ENCODE results near the gene IL1A. TPM values are rescaled to one million over a fixed set of nuclear protein-coding genes. Genes with fewer than 3 reads are reported as not detected.

IL1A gene
- total RNA-seq, 1 experiment from 2014 or later: 0.10 TPM

DNA sequence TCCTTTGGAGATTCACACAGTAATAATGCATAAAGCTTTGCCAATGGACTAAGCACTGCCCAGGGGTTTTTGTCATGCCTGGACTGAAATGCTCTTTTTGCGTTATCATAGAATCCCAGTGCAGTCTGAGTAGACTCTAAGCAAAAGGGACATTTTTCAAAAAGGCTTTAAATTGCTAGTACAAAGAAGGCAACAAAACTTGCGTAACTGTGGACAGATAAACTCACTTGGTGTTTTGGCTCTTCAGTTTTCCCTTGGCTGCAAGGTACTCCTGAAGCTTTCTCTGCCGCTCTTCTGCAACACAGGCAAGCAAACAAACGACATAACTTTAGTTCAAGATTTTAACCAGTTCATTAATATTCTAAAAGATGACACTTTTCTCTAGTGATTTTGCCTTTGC, 22.0 kb downstream of the IL1A start:
- Histone ChIP-seq H3K4me3 (replicated peaks in 1 of 2; ENCODE audit: low read depth in 1 of 2, low read length in 2 of 2) (no peak overlapping the region), H3K4me2 (ENCODE audit: low read length) (no peak overlapping the region), H3K9me2 (ENCODE audit: insufficient read depth) (no peaks in the 10 kb centered on the region), H3K9ac (ENCODE audit: low read length) (no peak overlapping the region), H3K9me3 (ENCODE audit: control insufficient read depth in 1 of 2, insufficient read depth in 1 of 2, low read depth in 1 of 2, low read length in 2 of 2) (no peaks in the 10 kb centered on the region), H3K79me2 (ENCODE audit: insufficient read depth, low read length) (peaks cover 45% of the 10 kb centered on the region), H3K27me3 (ENCODE audit: insufficient read depth, low read length) (no peaks in the 10 kb centered on the region), H3K4me1 (ENCODE audit: control insufficient read depth in 1 of 2, insufficient read depth in 2 of 2, low read length in 2 of 2) (peaks cover 2 to 16% of the 10 kb centered on the region in 2 experiments; a peak in 2 of 4 replicates), H3K36me3 (ENCODE audit: control insufficient read depth in 1 of 2, insufficient read depth in 2 of 2, low read length in 2 of 2) (peaks cover 17 to 30% of the 10 kb centered on the region in 2 experiments), H3K27ac (ENCODE audit: low read depth, low read length) (no peak overlapping the region), H2AFZ (ENCODE audit: low read depth, low read length, poor library complexity, severe bottlenecking) (no peak overlapping the region), H4K20me1 (ENCODE audit: insufficient read depth) (no peaks in the 10 kb centered on the region; the same call in 1 of the 2 replicates)
- intact Hi-C loops (cut with micrococcal nuclease): no loop called here
- DNase-seq (ENCODE audit: low read depth, low spot score) (no peak), ATAC-seq (no peak)
- BruUV-seq (replicated peaks): no TSS peak
- RAD21 ChIA-PET (ENCODE audit: low non-redundant PET in 1 of 2, low total read pairs in 2 of 2, uncharacterized antibody in 2 of 2, unreplicated experiment in 2 of 2): interaction anchor here in 1 of 2 experiments (0.6 kb wide), 1 partner anchor 42 kb away, joined by 4 read pairs; no protein-coding TSS in a partner anchor
- CTCF ChIA-PET: interaction anchor here (1.2 to 2.0 kb wide), 2 partner anchors 123 to 180 kb away, joined by 3 to 5 read pairs; no protein-coding TSS in a partner anchor
- TF ChIP-seq EZH2 (IDR thresholded peaks at IDR 0.05): no peak
- TF ChIP-seq, protein P1, sequence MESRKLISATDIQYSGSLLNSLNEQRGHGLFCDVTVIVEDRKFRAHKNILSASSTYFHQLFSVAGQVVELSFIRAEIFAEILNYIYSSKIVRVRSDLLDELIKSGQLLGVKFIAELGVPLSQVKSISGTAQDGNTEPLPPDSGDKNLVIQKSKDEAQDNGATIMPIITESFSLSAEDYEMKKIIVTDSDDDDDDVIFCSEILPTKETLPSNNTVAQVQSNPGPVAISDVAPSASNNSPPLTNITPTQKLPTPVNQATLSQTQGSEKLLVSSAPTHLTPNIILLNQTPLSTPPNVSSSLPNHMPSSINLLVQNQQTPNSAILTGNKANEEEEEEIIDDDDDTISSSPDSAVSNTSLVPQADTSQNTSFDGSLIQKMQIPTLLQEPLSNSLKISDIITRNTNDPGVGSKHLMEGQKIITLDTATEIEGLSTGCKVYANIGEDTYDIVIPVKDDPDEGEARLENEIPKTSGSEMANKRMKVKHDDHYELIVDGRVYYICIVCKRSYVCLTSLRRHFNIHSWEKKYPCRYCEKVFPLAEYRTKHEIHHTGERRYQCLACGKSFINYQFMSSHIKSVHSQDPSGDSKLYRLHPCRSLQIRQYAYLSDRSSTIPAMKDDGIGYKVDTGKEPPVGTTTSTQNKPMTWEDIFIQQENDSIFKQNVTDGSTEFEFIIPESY (IDR thresholded peaks at IDR 0.05; ENCODE audit: extremely low read depth, insufficient replicate concordance, low read length): no peak
- POLR2A ChIA-PET: no interaction called here

GRCh38 chr2:112760149-112760548, 24.1 kb downstream of the IL1A start:
- Histone ChIP-seq H3K9me3 (ENCODE audit: control insufficient read depth in 1 of 2, insufficient read depth in 1 of 2, low read depth in 1 of 2, low read length in 2 of 2) (no peaks in the 10 kb centered on the region), H3K4me1 (ENCODE audit: control insufficient read depth in 1 of 2, insufficient read depth in 2 of 2, low read length in 2 of 2) (peaks cover 2 to 11% of the 10 kb centered on the region in 2 experiments; a peak in 2 of 4 replicates), H3K79me2 (ENCODE audit: insufficient read depth, low read length) (peaks cover 45% of the 10 kb centered on the region), H3K27ac (ENCODE audit: low read depth, low read length) (no peak overlapping the region), H3K9ac (ENCODE audit: low read length) (no peak overlapping the region), H3K27me3 (ENCODE audit: insufficient read depth, low read length) (no peaks in the 10 kb centered on the region), H3K4me2 (ENCODE audit: low read length) (no peak overlapping the region), H2AFZ (ENCODE audit: low read depth, low read length, poor library complexity, severe bottlenecking) (no peak overlapping the region), H4K20me1 (ENCODE audit: insufficient read depth) (no peaks in the 10 kb centered on the region; the same call in 1 of the 2 replicates), H3K36me3 (ENCODE audit: control insufficient read depth in 1 of 2, insufficient read depth in 2 of 2, low read length in 2 of 2) (peaks cover 25 to 47% of the 10 kb centered on the region in 2 experiments), H3K4me3 (replicated peaks in 1 of 2; ENCODE audit: low read depth in 1 of 2, low read length in 2 of 2) (no peak overlapping the region), H3K9me2 (ENCODE audit: insufficient read depth) (no peaks in the 10 kb centered on the region)
- CTCF ChIA-PET: interaction anchor here (0.9 to 1.0 kb wide), 2 partner anchors 10 to 181 kb away, joined by 3 to 4 read pairs; no protein-coding TSS in a partner anchor
- DNase-seq (ENCODE audit: low read depth, low spot score) (no peak), ATAC-seq (no peak)
- POLR2A ChIA-PET: no interaction called here
- RAD21 ChIA-PET (ENCODE audit: low non-redundant PET in 1 of 2, low total read pairs in 2 of 2, uncharacterized antibody in 2 of 2, unreplicated experiment in 2 of 2): no interaction called here
- intact Hi-C loops (cut with micrococcal nuclease): no loop called here
- BruUV-seq (replicated peaks): no TSS peak
- TF ChIP-seq MAX (IDR thresholded peaks at IDR 0.05) (no peak), YY1 (IDR thresholded peaks at IDR 0.05; ENCODE audit: extremely low read depth, insufficient replicate concordance, low read depth, low read length) (no peak), ELF1 (IDR thresholded peaks at IDR 0.05; ENCODE audit: borderline replicate concordance, low read depth) (no peak), POLR2A (IDR thresholded peaks at IDR 0.05; ENCODE audit: borderline replicate concordance, extremely low read depth, insufficient read depth, insufficient read length) (no peak), ZFX (IDR thresholded peaks at IDR 0.05) (no peak)
- TF ChIP-seq, protein P1 (IDR thresholded peaks at IDR 0.05; ENCODE audit: extremely low read depth, insufficient replicate concordance, low read length): no peak
- TF ChIP-seq, protein P2, sequence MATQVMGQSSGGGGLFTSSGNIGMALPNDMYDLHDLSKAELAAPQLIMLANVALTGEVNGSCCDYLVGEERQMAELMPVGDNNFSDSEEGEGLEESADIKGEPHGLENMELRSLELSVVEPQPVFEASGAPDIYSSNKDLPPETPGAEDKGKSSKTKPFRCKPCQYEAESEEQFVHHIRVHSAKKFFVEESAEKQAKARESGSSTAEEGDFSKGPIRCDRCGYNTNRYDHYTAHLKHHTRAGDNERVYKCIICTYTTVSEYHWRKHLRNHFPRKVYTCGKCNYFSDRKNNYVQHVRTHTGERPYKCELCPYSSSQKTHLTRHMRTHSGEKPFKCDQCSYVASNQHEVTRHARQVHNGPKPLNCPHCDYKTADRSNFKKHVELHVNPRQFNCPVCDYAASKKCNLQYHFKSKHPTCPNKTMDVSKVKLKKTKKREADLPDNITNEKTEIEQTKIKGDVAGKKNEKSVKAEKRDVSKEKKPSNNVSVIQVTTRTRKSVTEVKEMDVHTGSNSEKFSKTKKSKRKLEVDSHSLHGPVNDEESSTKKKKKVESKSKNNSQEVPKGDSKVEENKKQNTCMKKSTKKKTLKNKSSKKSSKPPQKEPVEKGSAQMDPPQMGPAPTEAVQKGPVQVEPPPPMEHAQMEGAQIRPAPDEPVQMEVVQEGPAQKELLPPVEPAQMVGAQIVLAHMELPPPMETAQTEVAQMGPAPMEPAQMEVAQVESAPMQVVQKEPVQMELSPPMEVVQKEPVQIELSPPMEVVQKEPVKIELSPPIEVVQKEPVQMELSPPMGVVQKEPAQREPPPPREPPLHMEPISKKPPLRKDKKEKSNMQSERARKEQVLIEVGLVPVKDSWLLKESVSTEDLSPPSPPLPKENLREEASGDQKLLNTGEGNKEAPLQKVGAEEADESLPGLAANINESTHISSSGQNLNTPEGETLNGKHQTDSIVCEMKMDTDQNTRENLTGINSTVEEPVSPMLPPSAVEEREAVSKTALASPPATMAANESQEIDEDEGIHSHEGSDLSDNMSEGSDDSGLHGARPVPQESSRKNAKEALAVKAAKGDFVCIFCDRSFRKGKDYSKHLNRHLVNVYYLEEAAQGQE (IDR thresholded peaks at IDR 0.05; ENCODE audit: low read depth): no peak

All from HCT116 (cell line).